CD4-positive, alpha-beta T cell (primary cell): Measurements from ENCODE around the gene BOLL. TPM values are rescaled to one million over a fixed set of nuclear protein-coding genes. Genes with fewer than 3 reads are reported as not detected.
A peak's percentile ranks its signal among the peaks of the same experiment; 100 is the strongest.

Source experiments
- ATAC-seq: fragments of 200-7000 bp; cut with Tn5 transposase; one replicate; pipeline ENCODE4 v1.10.0; 2022; ENCODE audit warnings: mild to moderate bottlenecking; ENCODE audit not compliant: poor library complexity
- CTCF ChIA-PET: fragments of 350-600 bp; sonication (Branson Sonifier 250); formaldehyde crosslinking; loops from one replicate; lab custom pipeline; 2021; ENCODE audit warnings: antibody characterized with exemption, inconsistent platforms; lab: Charles Lee
- POLR2A ChIA-PET: fragments of 350-600 bp; sonication (Branson Sonifier 250); formaldehyde crosslinking; loops from one replicate; lab custom pipeline; 2021; ENCODE audit warnings: antibody characterized with exemption, inconsistent platforms; lab: Charles Lee
- DNase-seq, 14 experiments: peaks; one replicate each; pipeline ENCODE4 v3.0.0-alpha.2; 2013 to 2020; ENCODE audit warnings: mixed read lengths in 2 of 14
- H3K27ac ChIP-seq, 2 donors: one replicate each; pipeline versions ENCODE4 v1.5.1 to v1.7.0; 2013; ENCODE audit warnings: low read length in 2 of 2, low read depth in 1 of 2, mild to moderate bottlenecking in 1 of 2
- H3K27me3 ChIP-seq, 2 experiments: 1 replicate in 1 of 2; 2 replicates in 1 of 2; pipeline versions ENCODE4 v1.6.1 to v1.7.0; 2013; ENCODE audit warnings: low read length in 2 of 2, control low read depth in 1 of 2, mild to moderate bottlenecking in 1 of 2, moderate library complexity in 1 of 2; ENCODE audit not compliant: insufficient read depth in 2 of 2, control insufficient read depth in 1 of 2
- H3K36me3 ChIP-seq: one replicate; pipeline ENCODE4 v1.6.1; 2013; ENCODE audit warnings: low read length, control low read depth; ENCODE audit not compliant: insufficient read depth
- H3K4me1 ChIP-seq: one replicate; pipeline ENCODE4 v1.6.1; 2013; ENCODE audit warnings: low read length, control low read depth; ENCODE audit not compliant: insufficient read depth
- H3K4me3 ChIP-seq: one replicate; pipeline ENCODE4 v1.5.1; 2013; ENCODE audit warnings: mild to moderate bottlenecking, low read length, moderate library complexity
- H3K9me3 ChIP-seq, 2 experiments: 1 replicate in 1 of 2; 2 replicates in 1 of 2; pipeline versions ENCODE4 v1.6.1 to v1.7.0; 2013; ENCODE audit warnings: low read length in 2 of 2, mild to moderate bottlenecking in 2 of 2, control low read depth in 1 of 2, moderate library complexity in 1 of 2; ENCODE audit not compliant: control insufficient read depth in 1 of 2, insufficient read depth in 1 of 2
- H3K27ac Mint-ChIP-seq: one replicate; pipeline ENCODE4 v1.8.0; 2020; ENCODE audit warnings: mixed read lengths
- H3K27me3 Mint-ChIP-seq: one replicate; pipeline ENCODE4 v1.8.0; 2021; ENCODE audit warnings: mixed read lengths
- H3K36me3 Mint-ChIP-seq: one replicate; pipeline ENCODE4 v1.8.0; 2021; ENCODE audit warnings: low read depth, mixed read lengths
- H3K4me1 Mint-ChIP-seq: one replicate; pipeline ENCODE4 v1.8.0; 2021; ENCODE audit warnings: low read depth, mixed read lengths
- H3K4me3 Mint-ChIP-seq: one replicate; pipeline ENCODE4 v1.8.0; 2020; ENCODE audit warnings: mild to moderate bottlenecking, mixed read lengths
- H3K9me3 Mint-ChIP-seq: one replicate; pipeline ENCODE4 v1.8.0; 2020; ENCODE audit warnings: mixed read lengths
- intact Hi-C, 2 experiments: fragments of 100-400 bp; cut with DNase I in 1 of 2; cut with micrococcal nuclease in 1 of 2; formaldehyde crosslinking; loops; one replicate each; pipeline versions ENCODE4 v1.15.1 to v1.9.0; 2023 to 2025; cut with DNase I, micrococcal nuclease
- total RNA-seq, 174 experiments: library from RNA in 2 of 174; stranded (reverse) in 2 of 174; gene quantifications; one replicate each; pipeline ENCODE4 v1.2.3 and lab custom pipeline; 2021 to 2026
- TF ChIP-seq, protein P1 (sequence below): fragments of 200-600 bp; IDR thresholded peaks from one replicate; pipeline ENCODE4 v1.8.0; 2022; ENCODE audit warnings: antibody characterized with exemption, mild to moderate bottlenecking

Gene BOLL
- total RNA-seq, 2 experiments from 2014 or later, result not detected

DNA sequence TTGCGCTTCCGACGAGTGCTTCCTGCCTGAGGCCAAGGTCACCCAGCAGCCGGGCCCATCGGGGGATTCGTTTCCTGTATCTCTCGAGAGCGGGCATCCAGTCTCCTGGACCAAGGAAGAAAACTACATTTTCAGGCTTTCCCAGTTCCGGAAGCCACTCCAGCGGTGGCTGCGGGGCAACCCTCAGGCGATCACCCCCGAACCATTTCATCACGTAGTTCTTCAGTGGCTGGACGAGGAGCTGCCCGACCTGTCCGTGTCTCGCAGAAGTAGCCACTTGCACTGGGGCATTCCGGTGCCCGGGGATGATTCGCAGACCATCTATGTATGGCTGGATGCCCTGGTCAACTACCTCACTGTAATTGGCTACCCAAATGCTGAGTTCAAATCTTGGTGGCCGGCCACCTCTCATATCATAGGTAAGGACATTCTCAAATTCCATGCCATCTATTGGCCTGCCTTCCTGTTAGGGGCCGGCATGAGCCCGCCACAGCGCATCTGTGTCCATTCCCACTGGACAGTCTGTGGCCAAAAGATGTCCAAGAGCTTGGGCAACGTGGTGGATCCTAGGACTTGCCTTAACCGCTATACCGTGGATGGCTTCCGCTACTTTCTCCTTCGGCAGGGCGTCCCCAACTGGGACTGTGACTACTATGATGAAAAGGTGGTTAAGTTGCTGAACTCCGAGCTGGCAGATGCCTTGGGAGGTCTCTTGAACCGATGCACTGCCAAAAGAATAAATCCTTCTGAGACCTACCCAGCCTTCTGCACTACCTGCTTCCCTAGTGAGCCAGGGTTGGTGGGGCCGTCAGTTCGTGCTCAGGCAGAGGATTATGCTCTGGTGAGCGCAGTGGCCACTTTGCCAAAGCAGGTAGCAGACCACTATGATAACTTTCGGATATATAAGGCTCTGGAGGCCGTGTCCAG is 78.9 kb downstream of the BOLL start:
- CTCF ChIA-PET, result no interaction called here
- POLR2A ChIA-PET, result interaction anchor here (0.6 to 2.9 kb wide), 9 partner anchors 9 to 432 kb away, joined by 3 to 24 read pairs (median 5); partner anchors contain the start of genes COQ10B, HSPD1, HSPE1 and MOB4
- intact Hi-C loops, result loop anchor here (2.0 to 10.0 kb wide), 11 partner anchors 71 to 1759 kb away; partner anchors contain the start of genes C2orf66 (in 1 of the 2), CCDC150 (in 1 of the 2), HSPD1 (in 1 of the 2) and MOB4 (in 1 of the 2)
- H3K9me3 Mint-ChIP-seq, result no peaks in the 10 kb centered on the region
- H3K36me3 ChIP-seq, result peaks cover 6% of the 10 kb centered on the region
- H3K36me3 Mint-ChIP-seq, result peaks cover 21% of the 10 kb centered on the region
- no peaks in the 10 kb centered on the region for H3K27me3 Mint-ChIP-seq
- H3K27me3 ChIP-seq, result peaks cover 0 to 4% of the 10 kb centered on the region in 2 experiments
- peaks cover 49% of the 10 kb centered on the region for H3K4me1 Mint-ChIP-seq
- TF ChIP-seq, protein P1, sequence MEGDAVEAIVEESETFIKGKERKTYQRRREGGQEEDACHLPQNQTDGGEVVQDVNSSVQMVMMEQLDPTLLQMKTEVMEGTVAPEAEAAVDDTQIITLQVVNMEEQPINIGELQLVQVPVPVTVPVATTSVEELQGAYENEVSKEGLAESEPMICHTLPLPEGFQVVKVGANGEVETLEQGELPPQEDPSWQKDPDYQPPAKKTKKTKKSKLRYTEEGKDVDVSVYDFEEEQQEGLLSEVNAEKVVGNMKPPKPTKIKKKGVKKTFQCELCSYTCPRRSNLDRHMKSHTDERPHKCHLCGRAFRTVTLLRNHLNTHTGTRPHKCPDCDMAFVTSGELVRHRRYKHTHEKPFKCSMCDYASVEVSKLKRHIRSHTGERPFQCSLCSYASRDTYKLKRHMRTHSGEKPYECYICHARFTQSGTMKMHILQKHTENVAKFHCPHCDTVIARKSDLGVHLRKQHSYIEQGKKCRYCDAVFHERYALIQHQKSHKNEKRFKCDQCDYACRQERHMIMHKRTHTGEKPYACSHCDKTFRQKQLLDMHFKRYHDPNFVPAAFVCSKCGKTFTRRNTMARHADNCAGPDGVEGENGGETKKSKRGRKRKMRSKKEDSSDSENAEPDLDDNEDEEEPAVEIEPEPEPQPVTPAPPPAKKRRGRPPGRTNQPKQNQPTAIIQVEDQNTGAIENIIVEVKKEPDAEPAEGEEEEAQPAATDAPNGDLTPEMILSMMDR, result no peak
- peak in 6 of 14 experiments; percentile 1 to 52 (median 18) for DNase-seq
- H3K9me3 ChIP-seq, result no peaks in the 10 kb centered on the region
- peak overlapping the region; percentile 90 for H3K27ac Mint-ChIP-seq
- H3K27ac ChIP-seq, result peak overlapping the region in 1 of 2 donors; percentile 60
- ATAC-seq, result no peak
- peak overlapping the region; percentile 99 for H3K4me3 ChIP-seq
- H3K4me3 Mint-ChIP-seq, result peak overlapping the region; percentile 86
- peaks cover 36% of the 10 kb centered on the region for H3K4me1 ChIP-seq

- ATAC-seq (peak; percentile 80), DNase-seq (peak; percentile 84 to 98 (median 92))
- peaks cover 6% of the 10 kb centered on the region for H3K36me3 ChIP-seq
- POLR2A ChIA-PET, result interaction anchor here (0.8 to 2.9 kb wide), 13 partner anchors 11 to 420 kb away, joined by 3 to 26 read pairs (median 5); partner anchors contain the start of genes COQ10B, HSPD1, HSPE1 and MOB4
- H3K4me1 ChIP-seq, result peaks cover 34% of the 10 kb centered on the region
- TF ChIP-seq, protein P1, result no peak
- H3K27ac ChIP-seq, result peak within 1 kb of the TSS; percentile 86 to 88
- no peaks in the 10 kb centered on the region for H3K9me3 Mint-ChIP-seq
- H3K4me1 Mint-ChIP-seq, result peaks cover 49% of the 10 kb centered on the region
- peak within 1 kb of the TSS; percentile 99 for H3K4me3 ChIP-seq
- CTCF ChIA-PET, result interaction anchor here (0.8 to 0.9 kb wide), 2 partner anchors 11 to 274 kb away, joined by 3 read pairs; no protein-coding TSS in a partner anchor
- intact Hi-C loops, result loop anchor here in 1 of 2 experiments (5.0 to 10.0 kb wide), 9 partner anchors 72 to 1759 kb away; partner anchors contain the start of genes C2orf66, CCDC150, HSPD1 and MOB4
- H3K36me3 Mint-ChIP-seq, result peaks cover 17% of the 10 kb centered on the region
- H3K27ac Mint-ChIP-seq, result peak within 1 kb of the TSS; percentile 90
- peaks cover 0 to 6% of the 10 kb centered on the region in 2 experiments for H3K27me3 ChIP-seq
- H3K4me3 Mint-ChIP-seq, result peak within 1 kb of the TSS; percentile 86
- H3K9me3 ChIP-seq, result no peaks in the 10 kb centered on the region
- no peaks in the 10 kb centered on the region for H3K27me3 Mint-ChIP-seq
Observed at GRCh38 chr2:197705121-197705911, 79.8 kb downstream of the BOLL start, which contains the start of gene MARS2. MARS2 (plus strand) TSS chr2:197705369; CDS start chr2:197705406, 37 bp downstream.
